Measurements from ENCODE around the gene CCSER1.

The CCSER1 gene

DNA sequence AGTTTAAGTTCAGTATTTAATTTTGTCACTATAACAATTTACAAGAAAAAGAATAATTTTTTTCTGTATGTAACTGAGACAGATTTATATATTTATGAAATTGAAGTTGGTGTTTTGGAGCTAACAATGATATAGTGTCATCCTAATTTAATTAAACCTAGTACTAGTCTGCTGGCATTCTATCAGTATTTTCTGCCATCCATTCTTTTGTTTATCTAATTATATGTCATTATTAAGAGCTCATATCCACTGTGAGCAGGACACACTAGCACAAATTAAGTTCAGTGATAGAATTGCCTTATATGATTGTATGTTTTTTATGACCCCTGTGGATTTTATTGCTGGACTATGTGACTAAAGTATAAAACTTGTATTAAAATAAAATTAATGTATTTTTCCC is 996.5 kb downstream of the CCSER1 start:
- no peaks in the 10 kb centered on the region for H3K9me2 ChIP-seq (ENCODE audit: low read depth, low read length)
- H3K9ac ChIP-seq (ENCODE audit: low read length), result no peak overlapping the region

DNA sequence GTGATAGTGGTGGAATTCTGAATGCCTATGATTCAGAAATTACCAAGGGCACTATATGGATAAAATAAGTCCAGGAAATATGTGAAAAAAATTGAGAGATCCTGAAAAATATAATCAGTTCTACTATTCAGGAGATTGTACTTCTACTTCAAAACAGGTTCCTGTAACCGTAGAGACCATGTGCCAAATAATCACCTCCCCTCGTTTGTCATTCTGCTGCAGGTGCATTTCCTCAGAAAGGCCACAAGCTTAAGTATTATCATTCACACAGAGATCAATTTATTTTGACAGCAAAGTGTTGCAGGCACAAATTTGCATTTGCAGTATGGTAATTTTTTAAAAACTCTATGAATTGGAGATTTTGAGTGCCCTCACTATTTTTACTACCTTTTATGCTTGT is 1000.0 kb downstream of the CCSER1 start:
- no peaks in the 10 kb centered on the region for H3K9me2 ChIP-seq (ENCODE audit: low read depth, low read length)
- H4K20me1 ChIP-seq (ENCODE audit: insufficient read depth, low read length), result no peaks in the 10 kb centered on the region
- H3K27me3 ChIP-seq (ENCODE audit: insufficient read depth, low read length), result no peaks in the 10 kb centered on the region
- H3K9ac ChIP-seq (ENCODE audit: low read length), result no peak overlapping the region
- no peak for TF ChIP-seq EZH2 (IDR thresholded peaks at IDR 0.05; ENCODE audit: borderline replicate concordance, low read length)
- TF ChIP-seq, protein P1, sequence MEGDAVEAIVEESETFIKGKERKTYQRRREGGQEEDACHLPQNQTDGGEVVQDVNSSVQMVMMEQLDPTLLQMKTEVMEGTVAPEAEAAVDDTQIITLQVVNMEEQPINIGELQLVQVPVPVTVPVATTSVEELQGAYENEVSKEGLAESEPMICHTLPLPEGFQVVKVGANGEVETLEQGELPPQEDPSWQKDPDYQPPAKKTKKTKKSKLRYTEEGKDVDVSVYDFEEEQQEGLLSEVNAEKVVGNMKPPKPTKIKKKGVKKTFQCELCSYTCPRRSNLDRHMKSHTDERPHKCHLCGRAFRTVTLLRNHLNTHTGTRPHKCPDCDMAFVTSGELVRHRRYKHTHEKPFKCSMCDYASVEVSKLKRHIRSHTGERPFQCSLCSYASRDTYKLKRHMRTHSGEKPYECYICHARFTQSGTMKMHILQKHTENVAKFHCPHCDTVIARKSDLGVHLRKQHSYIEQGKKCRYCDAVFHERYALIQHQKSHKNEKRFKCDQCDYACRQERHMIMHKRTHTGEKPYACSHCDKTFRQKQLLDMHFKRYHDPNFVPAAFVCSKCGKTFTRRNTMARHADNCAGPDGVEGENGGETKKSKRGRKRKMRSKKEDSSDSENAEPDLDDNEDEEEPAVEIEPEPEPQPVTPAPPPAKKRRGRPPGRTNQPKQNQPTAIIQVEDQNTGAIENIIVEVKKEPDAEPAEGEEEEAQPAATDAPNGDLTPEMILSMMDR (IDR thresholded peaks at IDR 0.05; ENCODE audit: low read length), result no peak
- no peak overlapping the region for H3K4me2 ChIP-seq (ENCODE audit: low read length)
- H3K79me2 ChIP-seq (ENCODE audit: insufficient read depth, low read length), result no peaks in the 10 kb centered on the region
- no peaks in the 10 kb centered on the region for H3K9me3 ChIP-seq (ENCODE audit: low read length)
- H3K4me3 ChIP-seq (ENCODE audit: low read depth, low read length, poor library complexity, severe bottlenecking), result no peak overlapping the region
- no peaks in the 10 kb centered on the region for H3K36me3 ChIP-seq (ENCODE audit: insufficient read depth, low read length)
- no peaks in the 10 kb centered on the region for H3F3A ChIP-seq (ENCODE audit: insufficient read depth, low read length)
- no peak overlapping the region for H3K27ac ChIP-seq (ENCODE audit: low read depth, low read length, poor library complexity, severe bottlenecking)
- H3K4me1 ChIP-seq (ENCODE audit: insufficient read depth, low read length, severe bottlenecking), result no peaks in the 10 kb centered on the region
- no peak overlapping the region for H2AFZ ChIP-seq (ENCODE audit: low read length)

More for the DNA sequence above, 996.5 kb downstream of the CCSER1 start:
- H3K36me3 ChIP-seq (ENCODE audit: insufficient read depth, low read length), result no peaks in the 10 kb centered on the region
- no peaks in the 10 kb centered on the region for H3F3A ChIP-seq (ENCODE audit: insufficient read depth, low read length)
- H3K27me3 ChIP-seq (ENCODE audit: insufficient read depth, low read length), result no peaks in the 10 kb centered on the region
- no peak overlapping the region for H3K27ac ChIP-seq (ENCODE audit: low read depth, low read length, poor library complexity, severe bottlenecking)
- no peaks in the 10 kb centered on the region for H3K79me2 ChIP-seq (ENCODE audit: insufficient read depth, low read length)
- no peak overlapping the region for H2AFZ ChIP-seq (ENCODE audit: low read length)
- H4K20me1 ChIP-seq (ENCODE audit: insufficient read depth, low read length), result no peaks in the 10 kb centered on the region
- no peaks in the 10 kb centered on the region for H3K9me3 ChIP-seq (ENCODE audit: low read length)
- H3K4me3 ChIP-seq (ENCODE audit: low read depth, low read length, poor library complexity, severe bottlenecking), result no peak overlapping the region
- no peak for TF ChIP-seq EZH2 (IDR thresholded peaks at IDR 0.05; ENCODE audit: borderline replicate concordance, low read length)
- TF ChIP-seq, protein P1 (IDR thresholded peaks at IDR 0.05; ENCODE audit: low read length), result no peak
- no peak overlapping the region for H3K4me2 ChIP-seq (ENCODE audit: low read length)
- no peaks in the 10 kb centered on the region for H3K4me1 ChIP-seq (ENCODE audit: insufficient read depth, low read length, severe bottlenecking)

DNA sequence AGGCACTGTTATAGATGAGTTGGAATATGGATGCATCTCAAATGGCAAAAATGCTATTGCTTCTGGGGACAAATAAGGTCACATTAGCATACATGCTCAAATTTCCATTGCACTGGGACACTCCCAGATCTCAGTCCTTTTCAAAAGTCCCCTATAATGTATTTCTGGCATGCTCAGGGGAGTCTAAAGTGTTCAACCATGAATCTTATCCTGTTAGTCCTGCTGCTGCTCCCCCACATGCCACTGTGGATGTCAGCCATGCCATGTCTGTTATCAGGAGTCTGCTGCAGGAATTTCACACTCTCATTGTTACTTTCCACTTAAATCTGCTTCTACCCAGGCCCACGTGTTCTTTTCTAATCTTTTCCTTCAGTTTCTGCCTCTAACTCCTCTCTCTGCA is 1000.6 kb downstream of the CCSER1 start:
- Histone ChIP-seq H3K27me3 (ENCODE audit: insufficient read depth, low read length) (no peaks in the 10 kb centered on the region), H3F3A (ENCODE audit: insufficient read depth, low read length) (no peaks in the 10 kb centered on the region), H3K9me2 (ENCODE audit: low read depth, low read length) (no peaks in the 10 kb centered on the region), H3K9ac (ENCODE audit: low read length) (no peak overlapping the region), H3K27ac (ENCODE audit: low read depth, low read length, poor library complexity, severe bottlenecking) (no peak overlapping the region), H3K36me3 (ENCODE audit: insufficient read depth, low read length) (no peaks in the 10 kb centered on the region), H2AFZ (ENCODE audit: low read length) (no peak overlapping the region), H3K4me2 (ENCODE audit: low read length) (no peak overlapping the region), H4K20me1 (ENCODE audit: insufficient read depth, low read length) (no peaks in the 10 kb centered on the region), H3K79me2 (ENCODE audit: insufficient read depth, low read length) (no peaks in the 10 kb centered on the region), H3K4me1 (ENCODE audit: insufficient read depth, low read length, severe bottlenecking) (no peaks in the 10 kb centered on the region), H3K9me3 (ENCODE audit: low read length) (no peaks in the 10 kb centered on the region), H3K4me3 (ENCODE audit: low read depth, low read length, poor library complexity, severe bottlenecking) (no peak overlapping the region)
- TF ChIP-seq, protein P1 (IDR thresholded peaks at IDR 0.05; ENCODE audit: low read length), result no peak
- TF ChIP-seq EZH2 (IDR thresholded peaks at IDR 0.05; ENCODE audit: borderline replicate concordance, low read length), result no peak

Data from OCI-LY1 (cell line).